Ishikawa (cell line): ENCODE results near the gene GMDS.

Experiments used
- CEBPB ChIP-seq: IDR thresholded peaks from 2 replicates; pipeline ENCODE4 v1.6.1; 2012
- CREB1 ChIP-seq: IDR thresholded peaks from 2 replicates; pipeline ENCODE4 v1.6.1; 2012; ENCODE audit warnings: low read depth
- EGR1 ChIP-seq: IDR thresholded peaks from 2 replicates; pipeline ENCODE4 v1.6.1; 2012
- EP300 ChIP-seq: IDR thresholded peaks from 2 replicates; pipeline ENCODE4 v1.6.1; 2012; ENCODE audit warnings: borderline replicate concordance
- FOXM1 ChIP-seq: IDR thresholded peaks from 2 replicates; pipeline ENCODE4 v1.6.1; 2012; ENCODE audit warnings: low read depth, borderline replicate concordance
- NFIC ChIP-seq: IDR thresholded peaks from 2 replicates; pipeline ENCODE4 v1.6.1; 2012
- RAD21 ChIP-seq: IDR thresholded peaks from 2 replicates; pipeline ENCODE4 v1.6.1; 2012; ENCODE audit warnings: low read depth
- TAF1 ChIP-seq: IDR thresholded peaks from 2 replicates; pipeline ENCODE4 v1.6.1; 2012; ENCODE audit warnings: low read depth, mild to moderate bottlenecking
- TCF12 ChIP-seq: IDR thresholded peaks from 2 replicates; pipeline ENCODE4 v1.6.1; 2012; ENCODE audit warnings: low read depth
- TEAD4 ChIP-seq: IDR thresholded peaks from 2 replicates; pipeline ENCODE4 v1.6.1; 2012
- YY1 ChIP-seq: IDR thresholded peaks from 2 replicates; pipeline ENCODE4 v1.6.1; 2012; ENCODE audit warnings: low read depth
- ZBTB7A ChIP-seq: IDR thresholded peaks from 2 replicates; pipeline ENCODE4 v1.6.1; 2012; ENCODE audit warnings: low read depth
- TF ChIP-seq, protein P1 (sequence below): IDR thresholded peaks from 2 replicates; pipeline ENCODE4 v1.6.1; 2012
- TF ChIP-seq, protein P2 (sequence below): IDR thresholded peaks from 2 replicates; pipeline ENCODE4 v1.6.1; 2012
- TF ChIP-seq, protein P3 (sequence below): IDR thresholded peaks from 2 replicates; pipeline ENCODE4 v1.6.1; 2012; ENCODE audit warnings: low read depth, mild to moderate bottlenecking

The GMDS gene

DNA sequence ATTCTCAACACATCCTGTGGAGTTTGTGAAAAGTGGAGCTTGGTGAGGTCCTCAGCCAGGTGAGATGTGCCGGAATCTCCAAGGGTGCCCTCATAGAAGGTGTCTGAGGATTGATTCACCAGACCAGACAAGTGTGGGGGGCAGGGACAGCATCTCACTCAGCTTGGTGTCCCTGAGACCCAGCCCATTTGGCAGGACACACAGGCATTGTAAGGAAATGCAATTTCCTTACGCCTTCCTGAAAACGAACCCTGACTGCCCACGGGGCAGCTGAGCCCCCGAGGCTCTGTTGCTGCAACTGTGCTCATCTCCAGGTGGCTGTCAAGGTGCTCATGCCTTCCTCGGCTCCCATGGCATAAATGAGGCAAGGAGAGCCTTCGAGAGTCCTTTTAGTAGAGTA, 602.3 kb downstream of the GMDS start:
- TF ChIP-seq ZBTB7A (no peak), EP300 (no peak), FOXM1 (no peak)

DNA sequence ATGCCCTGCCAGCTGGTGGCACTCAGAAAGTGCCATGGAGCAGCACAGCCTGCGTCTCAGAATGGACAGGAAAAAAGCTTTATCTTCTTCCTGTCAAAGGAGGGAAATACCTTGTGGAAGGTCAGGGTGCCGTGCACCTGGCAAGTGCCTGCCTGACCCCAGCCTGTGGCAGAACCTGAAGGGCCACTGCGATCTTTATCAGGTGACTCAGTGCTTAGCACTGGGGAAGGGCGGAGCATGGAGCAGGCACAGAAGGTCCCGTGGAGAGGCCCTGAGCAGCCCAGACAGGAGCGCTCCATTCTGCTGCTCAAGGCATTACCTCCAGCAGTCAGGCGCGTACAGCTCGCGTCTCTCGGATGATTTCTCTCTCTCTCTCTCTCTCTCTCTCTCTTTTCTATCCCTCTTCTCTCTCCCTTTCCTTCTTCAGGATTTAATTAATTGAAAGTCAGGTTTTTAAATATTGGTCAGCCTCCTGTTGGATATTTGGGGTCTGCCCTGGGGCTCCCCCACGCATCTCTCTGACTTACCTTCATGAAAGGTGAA, 604.0 kb downstream of the GMDS start:
- TF ChIP-seq TAF1 (no peak; the same call in 1 of the 2 replicates), ZBTB7A (no peak), NFIC (no peak), YY1 (0 out of 2 replicates have a peak, but pooled peaks have one; percentile 30), EGR1 (no peak), FOXM1 (no peak), EP300 (peak; percentile 43; the same call in 1 of the 2 replicates), RAD21 (no peak), TCF12 (peak; percentile 66), TEAD4 (peak; percentile 16; the same call in 1 of the 2 replicates), CEBPB (no peak)
- TF ChIP-seq, protein P1, sequence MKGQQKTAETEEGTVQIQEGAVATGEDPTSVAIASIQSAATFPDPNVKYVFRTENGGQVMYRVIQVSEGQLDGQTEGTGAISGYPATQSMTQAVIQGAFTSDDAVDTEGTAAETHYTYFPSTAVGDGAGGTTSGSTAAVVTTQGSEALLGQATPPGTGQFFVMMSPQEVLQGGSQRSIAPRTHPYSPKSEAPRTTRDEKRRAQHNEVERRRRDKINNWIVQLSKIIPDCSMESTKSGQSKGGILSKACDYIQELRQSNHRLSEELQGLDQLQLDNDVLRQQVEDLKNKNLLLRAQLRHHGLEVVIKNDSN, result peak; percentile 70
- TF ChIP-seq, protein P2, sequence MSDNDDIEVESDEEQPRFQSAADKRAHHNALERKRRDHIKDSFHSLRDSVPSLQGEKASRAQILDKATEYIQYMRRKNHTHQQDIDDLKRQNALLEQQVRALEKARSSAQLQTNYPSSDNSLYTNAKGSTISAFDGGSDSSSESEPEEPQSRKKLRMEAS, result peak; percentile 62
- TF ChIP-seq, protein P3, sequence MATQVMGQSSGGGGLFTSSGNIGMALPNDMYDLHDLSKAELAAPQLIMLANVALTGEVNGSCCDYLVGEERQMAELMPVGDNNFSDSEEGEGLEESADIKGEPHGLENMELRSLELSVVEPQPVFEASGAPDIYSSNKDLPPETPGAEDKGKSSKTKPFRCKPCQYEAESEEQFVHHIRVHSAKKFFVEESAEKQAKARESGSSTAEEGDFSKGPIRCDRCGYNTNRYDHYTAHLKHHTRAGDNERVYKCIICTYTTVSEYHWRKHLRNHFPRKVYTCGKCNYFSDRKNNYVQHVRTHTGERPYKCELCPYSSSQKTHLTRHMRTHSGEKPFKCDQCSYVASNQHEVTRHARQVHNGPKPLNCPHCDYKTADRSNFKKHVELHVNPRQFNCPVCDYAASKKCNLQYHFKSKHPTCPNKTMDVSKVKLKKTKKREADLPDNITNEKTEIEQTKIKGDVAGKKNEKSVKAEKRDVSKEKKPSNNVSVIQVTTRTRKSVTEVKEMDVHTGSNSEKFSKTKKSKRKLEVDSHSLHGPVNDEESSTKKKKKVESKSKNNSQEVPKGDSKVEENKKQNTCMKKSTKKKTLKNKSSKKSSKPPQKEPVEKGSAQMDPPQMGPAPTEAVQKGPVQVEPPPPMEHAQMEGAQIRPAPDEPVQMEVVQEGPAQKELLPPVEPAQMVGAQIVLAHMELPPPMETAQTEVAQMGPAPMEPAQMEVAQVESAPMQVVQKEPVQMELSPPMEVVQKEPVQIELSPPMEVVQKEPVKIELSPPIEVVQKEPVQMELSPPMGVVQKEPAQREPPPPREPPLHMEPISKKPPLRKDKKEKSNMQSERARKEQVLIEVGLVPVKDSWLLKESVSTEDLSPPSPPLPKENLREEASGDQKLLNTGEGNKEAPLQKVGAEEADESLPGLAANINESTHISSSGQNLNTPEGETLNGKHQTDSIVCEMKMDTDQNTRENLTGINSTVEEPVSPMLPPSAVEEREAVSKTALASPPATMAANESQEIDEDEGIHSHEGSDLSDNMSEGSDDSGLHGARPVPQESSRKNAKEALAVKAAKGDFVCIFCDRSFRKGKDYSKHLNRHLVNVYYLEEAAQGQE, result no peak

DNA sequence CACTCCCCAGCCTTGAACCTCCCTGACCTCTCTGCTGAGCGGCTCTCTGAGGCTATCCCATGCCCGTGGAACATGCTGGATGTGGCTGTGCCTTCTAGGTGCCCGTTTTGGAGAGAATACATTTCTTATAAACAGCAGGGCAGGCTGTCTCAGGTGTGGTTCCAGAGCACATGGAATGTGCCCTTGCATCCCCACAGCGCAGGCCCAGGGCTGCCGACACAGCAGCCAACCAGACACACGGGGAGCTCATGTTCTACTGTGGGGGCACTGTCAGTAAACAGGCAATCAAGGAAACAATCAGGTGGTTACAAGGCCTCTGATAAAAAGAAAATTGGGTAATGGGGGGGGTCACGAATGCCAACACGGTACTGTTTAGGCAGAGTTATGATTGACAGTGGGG, 604.9 kb downstream of the GMDS start:
- TF ChIP-seq FOXM1, result no peak
- TF ChIP-seq ZBTB7A, result no peak
- no peak for TF ChIP-seq YY1
- no peak for TF ChIP-seq CREB1
- TF ChIP-seq CEBPB, result no peak
- no peak for TF ChIP-seq EGR1
- TF ChIP-seq, protein P3, result no peak

DNA sequence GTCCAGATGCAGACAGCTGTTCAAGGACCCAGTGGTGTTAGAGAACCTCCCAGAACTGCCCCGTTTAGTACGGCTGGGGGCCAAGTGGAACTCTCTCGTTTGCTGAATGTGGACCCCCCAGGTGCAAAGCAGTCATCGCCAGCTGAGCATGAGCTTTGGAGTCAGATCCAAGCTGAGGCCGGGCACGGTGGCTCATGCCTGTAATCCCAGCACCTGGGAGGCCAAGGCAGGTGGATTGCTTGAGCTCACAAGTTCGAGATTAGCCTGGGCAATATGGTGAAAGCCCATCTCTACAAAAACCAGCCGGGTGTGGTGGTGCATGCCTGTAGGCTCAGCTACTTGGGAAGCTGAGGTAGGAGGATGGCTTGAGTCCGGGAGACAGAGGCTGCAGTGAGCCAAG, 606.0 kb downstream of the GMDS start:
- TF ChIP-seq CREB1 (no peak), RAD21 (no peak), ZBTB7A (no peak), YY1 (no peak), CEBPB (no peak)
- TF ChIP-seq, protein P3, result no peak
- TF ChIP-seq, protein P2, result no peak

DNA sequence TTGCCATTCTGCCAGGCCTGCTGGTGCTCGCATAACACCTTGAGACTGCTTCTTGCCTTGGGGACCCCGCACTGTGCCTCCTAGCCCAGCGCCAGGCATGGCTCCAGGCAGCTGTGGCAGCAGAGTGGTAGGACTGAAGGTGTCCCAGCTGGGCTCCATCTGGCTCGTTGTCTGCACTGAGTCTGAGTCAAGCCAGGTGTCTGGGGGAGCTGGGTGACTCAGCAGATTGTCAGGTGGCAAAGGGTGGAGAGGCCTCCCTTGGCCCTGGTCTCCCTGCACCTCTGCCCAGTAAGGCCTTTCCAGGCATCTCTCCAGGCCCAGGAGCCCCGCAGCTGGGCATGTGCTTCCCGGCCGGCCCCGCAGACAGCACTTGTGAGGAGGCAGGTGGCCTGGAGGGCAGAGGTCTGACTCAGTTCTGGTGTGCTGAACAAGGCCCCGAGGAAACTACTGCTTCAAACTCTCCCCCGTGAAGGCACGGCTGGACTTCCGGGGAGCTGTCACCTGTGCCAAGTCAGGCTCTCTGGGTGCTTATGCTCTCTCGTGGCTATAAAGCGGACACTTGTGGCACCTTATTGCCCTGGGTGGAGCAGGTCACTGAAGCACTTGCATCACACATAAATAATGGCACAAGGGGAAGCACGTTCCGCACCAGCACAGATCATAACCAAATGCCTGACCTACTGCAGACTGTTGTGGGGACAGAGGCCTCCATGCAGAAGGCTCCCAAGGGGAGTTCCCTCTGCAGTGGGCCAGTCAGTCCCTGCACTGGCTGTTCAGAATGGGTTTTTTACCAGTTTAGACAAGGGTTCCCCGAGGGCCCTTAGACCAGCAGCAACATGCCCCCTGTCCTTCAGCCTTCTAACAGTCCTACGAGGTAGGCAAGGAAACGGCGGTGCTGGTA, 608.2 kb downstream of the GMDS start:
- TF ChIP-seq TCF12, result peak; percentile 53; the same call in 1 of the 2 replicates
- no peak for TF ChIP-seq TEAD4
- TF ChIP-seq CREB1, result no peak
- TF ChIP-seq, protein P2, result peak; percentile 71; the same call in 1 of the 2 replicates
